ENCODE results near the gene XYLT1. TPM values are rescaled to one million over a fixed set of nuclear protein-coding genes. Genes with fewer than 3 reads are reported as not detected.

The XYLT1 gene
- total RNA-seq, 6 experiments from 2014 or later = 0.48 to 2.0 (median 0.59) TPM

- H3K36me3 ChIP-seq = no peaks in the 10 kb centered on the region
- 67% methylated on average over 10 of the region's 10 CpGs for WGBS (ENCODE audit: insufficient coverage, low coverage, low lambda C conversion rate, missing lambda C conversion rate)
- DNase-seq (no peak), ATAC-seq (no peak)
- H3K4me3 ChIP-seq = no peak overlapping the region
- H3K27me3 ChIP-seq = no peaks in the 10 kb centered on the region
- no peaks in the 10 kb centered on the region for H3K4me1 ChIP-seq
- intact Hi-C loops (cut with DNase I) = no loop called here
- no peaks in the 10 kb centered on the region for H3K9me3 ChIP-seq
- H3K27ac ChIP-seq = no peak overlapping the region
- TF ChIP-seq POLR2A (IDR thresholded peaks at IDR 0.05) = no peak
- TF ChIP-seq CTCF (IDR thresholded peaks at IDR 0.05) = no peak
These were observed 147.6 kb downstream of the XYLT1 start for GRCh38 chr16:17323171-17323570.

- ATAC-seq = peak in 2 of 4 donors; percentile 23 to 30
- Histone ChIP-seq H3K27ac (no peak overlapping the region), H3K27me3 (no peaks in the 10 kb centered on the region), H3K4me1 (no peaks in the 10 kb centered on the region), H3K36me3 (no peaks in the 10 kb centered on the region), H3K4me3 (no peak overlapping the region), H3K9me3 (no peaks in the 10 kb centered on the region)
- TF ChIP-seq POLR2A (IDR thresholded peaks at IDR 0.05) = no peak
- TF ChIP-seq CTCF (IDR thresholded peaks at IDR 0.05) = no peak
- intact Hi-C loops (cut with DNase I) = no loop called here
- DNase-seq = no peak
- 62% methylated on average over 6 of the region's 6 CpGs for whole genome bisulfite sequencing (ENCODE audit: insufficient coverage, low coverage, low lambda C conversion rate, missing lambda C conversion rate)
These were observed 148.9 kb downstream of the XYLT1 start for GRCh38 chr16:17321824-17322223.

GRCh38 chr16:17320009-17320408 lies 150.8 kb downstream of the XYLT1 start:
- no peaks in the 10 kb centered on the region for H3K4me1 ChIP-seq
- no peaks in the 10 kb centered on the region for H3K9me3 ChIP-seq
- H3K27me3 ChIP-seq = no peaks in the 10 kb centered on the region
- no peak overlapping the region for H3K27ac ChIP-seq
- TF ChIP-seq CTCF (IDR thresholded peaks at IDR 0.05) = no peak
- no peak for TF ChIP-seq POLR2A (IDR thresholded peaks at IDR 0.05)
- H3K4me3 ChIP-seq = no peak overlapping the region
- ATAC-seq = no peak
- intact Hi-C loops (cut with DNase I) = no loop called here
- WGBS (ENCODE audit: insufficient coverage, low coverage, low lambda C conversion rate, missing lambda C conversion rate) = 61% methylated on average over 3 of the region's 3 CpGs
- no peak for DNase-seq
- H3K36me3 ChIP-seq = no peaks in the 10 kb centered on the region

- no peaks in the 10 kb centered on the region for H3K36me3 ChIP-seq
- H3K27ac ChIP-seq = no peak overlapping the region
- no peaks in the 10 kb centered on the region for H3K9me3 ChIP-seq
- intact Hi-C loops (cut with DNase I) = no loop called here
- TF ChIP-seq POLR2A (IDR thresholded peaks at IDR 0.05) (no peak), CTCF (IDR thresholded peaks at IDR 0.05) (no peak)
- H3K4me3 ChIP-seq = no peak overlapping the region
- ATAC-seq (peak; percentile 17 to 52 (median 39)), DNase-seq (no peak)
- WGBS (ENCODE audit: insufficient coverage, low coverage, low lambda C conversion rate, missing lambda C conversion rate) = 32% methylated on average over 5 of the region's 5 CpGs
- no peaks in the 10 kb centered on the region for H3K4me1 ChIP-seq
- H3K27me3 ChIP-seq = no peaks in the 10 kb centered on the region
These were observed 152.5 kb downstream of the XYLT1 start for GRCh38 chr16:17318238-17318637.

GRCh38 chr16:17316005-17316404 lies 154.8 kb downstream of the XYLT1 start:
- TF ChIP-seq CTCF (IDR thresholded peaks at IDR 0.05) (no peak), POLR2A (IDR thresholded peaks at IDR 0.05) (no peak)
- Histone ChIP-seq H3K9me3 (no peaks in the 10 kb centered on the region), H3K27me3 (no peaks in the 10 kb centered on the region), H3K27ac (no peak overlapping the region), H3K36me3 (no peaks in the 10 kb centered on the region), H3K4me3 (no peak overlapping the region), H3K4me1 (no peaks in the 10 kb centered on the region)
- no peak for ATAC-seq
- DNase-seq = no peak
- intact Hi-C loops (cut with DNase I) = no loop called here
- 41% methylated on average over 4 of the region's 4 CpGs for WGBS (ENCODE audit: insufficient coverage, low coverage, low lambda C conversion rate, missing lambda C conversion rate)
